K562 (cell line): ENCODE measurements around the gene UNC13C. TPM values are rescaled to one million over a fixed set of nuclear protein-coding genes. Genes with fewer than 3 reads are reported as not detected.

ENCODE experiments used
- ATAC-seq: fragments of 200-7000 bp; cut with Tn5 transposase; 3 replicates; pipeline ENCODE4 v1.9.1; 2020; ENCODE audit warnings: moderate library complexity
- BruUV-seq: library from RNA; stranded (reverse); fragments of 400-500 nt; replicated peaks from 2 replicates; lab custom pipeline; 2021; lab: Mats Ljungman, UMichigan
- CTCF ChIA-PET: fragments of 300-600 bp; formaldehyde crosslinking; extraction: SDS; loops from one replicate; lab custom pipeline; 2021; ENCODE audit warnings: low intra/inter-chr PET ratio; lab: Yijun Ruan, JAX
- POLR2A ChIA-PET: fragments of 300-600, 350-650 bp; sonication (Branson Sonifier 250); formaldehyde crosslinking; extraction: SDS; loops from one replicate; lab custom pipeline; 2021; ENCODE audit warnings: antibody characterized with exemption, inconsistent platforms; lab: Yijun Ruan, JAX
- DNase-seq, 4 experiments: peaks; one replicate each; pipeline versions ENCODE4 v3.0.0 to v3.0.0-alpha.2; 2011 to 2018; ENCODE audit warnings: low spot score in 3 of 4, mixed read lengths in 3 of 4; ENCODE audit errors: extremely low read depth in 1 of 4
- FAIRE-seq: peaks from 2 replicates; lab custom pipeline; 2011; peaks lifted over from hg19 to GRCh38; lab: Jason Lieb, UNC
- H2AFZ ChIP-seq: 2 replicates; pipeline ENCODE4 v1.6.0; 2011; ENCODE audit warnings: low read depth, low read length, control low read depth, inconsistent platforms
- H3K27ac ChIP-seq: fragments of 200-600 bp; 3 replicates; pipeline ENCODE4 v1.8.0; 2011; ENCODE audit warnings: low read depth, mild to moderate bottlenecking, control low read depth, inconsistent platforms, low read length, moderate library complexity, mixed read lengths; ENCODE audit errors: extremely low read depth
- H3K27me3 ChIP-seq, 2 experiments: fragments of 300-600 bp in 1 of 2; 2 replicates in 1 of 2; 3 replicates in 1 of 2; pipeline versions ENCODE4 v1.6.0 to v1.8.0; 2011; ENCODE audit warnings: inconsistent platforms in 2 of 2, low read length in 2 of 2, mild to moderate bottlenecking in 1 of 2, mixed read lengths in 1 of 2, moderate library complexity in 1 of 2; ENCODE audit not compliant: control insufficient read depth in 2 of 2, insufficient read depth in 2 of 2
- H3K36me3 ChIP-seq: fragments of 300-600 bp; 3 replicates; pipeline ENCODE4 v1.8.0; 2011; ENCODE audit warnings: mild to moderate bottlenecking, low read length, inconsistent platforms; ENCODE audit not compliant: control insufficient read depth, insufficient read depth
- H3K4me1 ChIP-seq, 2 experiments: fragments of 200-600 bp in 1 of 2; replicated peaks in 1 of 2; 2 replicates in 1 of 2; 3 replicates in 1 of 2; pipeline versions ENCODE4 v1.5.1 to v1.8.0; 2011; ENCODE audit warnings: inconsistent platforms in 2 of 2, low read length in 2 of 2, mild to moderate bottlenecking in 1 of 2, mixed read lengths in 1 of 2, moderate library complexity in 1 of 2; ENCODE audit not compliant: control insufficient read depth in 2 of 2, insufficient read depth in 2 of 2
- H3K4me2 ChIP-seq: 2 replicates; pipeline ENCODE4 v1.6.1; 2011; ENCODE audit warnings: low read length, control low read depth, inconsistent platforms, mixed read lengths; ENCODE audit not compliant: insufficient read depth
- H3K4me3 ChIP-seq: fragments of 200-600 bp; sonication (generic), shearing (Covaris generic); 2 replicates; pipeline ENCODE4 v1.5.1; 2016; ENCODE audit warnings: control low read depth, inconsistent platforms
- H3K79me2 ChIP-seq: fragments of 200-600 bp; 3 replicates; pipeline ENCODE4 v1.8.0; 2011; ENCODE audit warnings: low read length, inconsistent platforms; ENCODE audit not compliant: control insufficient read depth, insufficient read depth
- H3K9ac ChIP-seq, 2 experiments: 2 replicates each; pipeline versions ENCODE4 v1.6.0 to v1.6.1; 2011; ENCODE audit warnings: low read depth in 2 of 2, low read length in 2 of 2, control low read depth in 1 of 2, inconsistent platforms in 1 of 2, mild to moderate bottlenecking in 1 of 2, mixed read lengths in 1 of 2; ENCODE audit not compliant: insufficient read depth in 1 of 2
- H3K9me1 ChIP-seq: one replicate; pipeline ENCODE4 v1.6.0; 2011; ENCODE audit warnings: inconsistent platforms, mild to moderate bottlenecking, low read length, moderate library complexity; ENCODE audit not compliant: control insufficient read depth, insufficient read depth
- H3K9me3 ChIP-seq: replicated peaks from 2 replicates; pipeline ENCODE4 v1.5.1; 2011; ENCODE audit warnings: low read depth, low read length, inconsistent platforms; ENCODE audit not compliant: control insufficient read depth, insufficient read depth
- H4K20me1 ChIP-seq: replicated peaks from 2 replicates; pipeline ENCODE4 v1.6.1; 2011; ENCODE audit warnings: low read length, inconsistent platforms, mixed read lengths; ENCODE audit not compliant: control insufficient read depth, insufficient read depth
- CEBPZ ChIP-seq: fragments of 150-350 bp; IDR thresholded peaks from 2 replicates; pipeline ENCODE4 v1.6.1; 2014; ENCODE audit warnings: low read depth, mild to moderate bottlenecking, low read length, borderline replicate concordance
- CREB3 ChIP-seq: fragments of 450-650 bp; conservative IDR thresholded peaks from 2 replicates; pipeline ENCODE4 v1.6.1; 2016; ENCODE audit warnings: missing genetic modification characterization, low read depth, mild to moderate bottlenecking, missing compliant biosample characterization, moderate library complexity
- E4F1 ChIP-seq: fragments of 250-450 bp; sonication (Bioruptor Pico); IDR thresholded peaks from 2 replicates; pipeline ENCODE4 v1.5.0; 2021; ENCODE audit warnings: mild to moderate bottlenecking, borderline replicate concordance
- FOXP1 ChIP-seq: sonication (generic); formaldehyde crosslinking; IDR thresholded peaks from 2 replicates; pipeline ENCODE4 v1.8.0; 2022; ENCODE audit warnings: mild to moderate bottlenecking, missing genetic modification reagents
- PTBP1 ChIP-seq: fragments of 200-400 bp; formaldehyde crosslinking; IDR thresholded peaks from 2 replicates; pipeline ENCODE4 v1.6.1; 2017; ENCODE audit warnings: low read depth, low read length
- RERE ChIP-seq: sonication (generic); formaldehyde crosslinking; IDR thresholded peaks from 2 replicates; pipeline ENCODE4 v1.8.0; 2023; ENCODE audit warnings: missing genetic modification reagents, mild to moderate bottlenecking, borderline replicate concordance
- STAG1 ChIP-seq: sonication (generic); formaldehyde crosslinking; IDR thresholded peaks from 2 replicates; pipeline ENCODE4 v1.5.0; 2020; ENCODE audit warnings: missing genetic modification reagents, borderline replicate concordance
- ZC3H8 ChIP-seq: fragments of 450-650 bp; IDR thresholded peaks from 2 replicates; pipeline ENCODE4 v1.6.1; 2017
- WGBS: fragments of 100-300 bp; shearing (Covaris generic); methylation state at CpG from one replicate; pipeline ENCODE4 v1.1.6; 2016; ENCODE audit warnings: low coverage, mixed read lengths; ENCODE audit not compliant: insufficient coverage; ENCODE audit errors: missing lambda C conversion rate; 5-methylcytosine and 5-hydroxymethylcytosine counted together
- in situ Hi-C: fragments of 300-500 bp; cut with MboI; formaldehyde crosslinking; loops from 4 replicates; pipeline ENCODE4 v1.15.0; 2018; ENCODE audit warnings: inconsistent platforms, mixed read lengths
- intact Hi-C: fragments of 100-400 bp; cut with micrococcal nuclease; formaldehyde crosslinking; loops from 2 replicates; pipeline ENCODE4 v1.14.2; 2022
- polyA plus RNA-seq, 8 experiments: library from polyadenylated mRNA; depleted of rRNA in 4 of 8; stranded (reverse) in 5 of 8; unstranded in 3 of 8; fragments of >200 nt; fragmentation: Nextera tagmentation in 2 of 8; fragmentation: Illumina TruSeq in 1 of 8; extraction: Ambion mirVana in 2 of 8; extraction: Trizol in 1 of 8; gene quantifications; 2 replicates each; pipeline versions ENCODE4 v1.2.1 to v1.2.3, GENCODE V29; 2011 to 2014; ENCODE audit warnings: inconsistent platforms in 1 of 8, missing spikeins in 1 of 8
- total RNA-seq, 7 experiments: library from RNA; depleted of rRNA in 6 of 7; stranded (reverse); fragments of >200 nt in 6 of 7; fragmentation: Illumina TruSeq in 2 of 7; extraction: Trizol in 2 of 7; gene quantifications; 2 replicates each; pipeline versions ENCODE4 v1.2.1 to v1.2.3, GENCODE V29; 2011 to 2021; ENCODE audit warnings: low replicate concordance in 1 of 7

UNC13C gene
- total and polyA plus RNA-seq, 9 of the 15 experiments (the other 6 are each of a cell fraction or from before 2014, with no cell fraction given): not detected

- FAIRE-seq (no peak), DNase-seq (no peak), ATAC-seq (no peak)
- H3K4me3 ChIP-seq: no peak overlapping the region
- no peak overlapping the region for H3K9ac ChIP-seq
- in situ Hi-C loops: no loop called here
- H3K36me3 ChIP-seq: no peaks in the 10 kb centered on the region
- ChIA-PET CTCF (no interaction called here), POLR2A (no interaction called here)
- WGBS: 0% methylated on average over 1 of the region's 1 CpG
- H3K27ac ChIP-seq: no peak overlapping the region
- no peaks in the 10 kb centered on the region for H3K79me2 ChIP-seq
- H3K9me3 ChIP-seq: no peaks in the 10 kb centered on the region
- H3K27me3 ChIP-seq: no peaks in the 10 kb centered on the region
- no TSS peak for BruUV-seq
- H2AFZ ChIP-seq: no peak overlapping the region
- H3K4me1 ChIP-seq: no peaks in the 10 kb centered on the region
- intact Hi-C loops: no loop called here
- H4K20me1 ChIP-seq: no peaks in the 10 kb centered on the region
- H3K9me1 ChIP-seq: no peaks in the 10 kb centered on the region
- H3K4me2 ChIP-seq: no peak overlapping the region
- TF ChIP-seq FOXP1 (CRISPR knock-in tag) (no peak), RERE (no peak), CREB3 (tag) (no peak), CEBPZ (no peak), ZC3H8 (no peak), STAG1 (CRISPR knock-in tag) (no peak), PTBP1 (no peak), E4F1 (CRISPR knock-in tag) (no peak)
Observed at GRCh38 chr15:54387799-54388198, 409.6 kb downstream of the UNC13C start.
